ENCODE results near the gene WNT2B.
"Not testable (repeated sequence)": the region's sequence is repeated elsewhere in the genome, so short reads cannot be mapped to it uniquely, and the experiment has no call there.

The WNT2B gene

DNA sequence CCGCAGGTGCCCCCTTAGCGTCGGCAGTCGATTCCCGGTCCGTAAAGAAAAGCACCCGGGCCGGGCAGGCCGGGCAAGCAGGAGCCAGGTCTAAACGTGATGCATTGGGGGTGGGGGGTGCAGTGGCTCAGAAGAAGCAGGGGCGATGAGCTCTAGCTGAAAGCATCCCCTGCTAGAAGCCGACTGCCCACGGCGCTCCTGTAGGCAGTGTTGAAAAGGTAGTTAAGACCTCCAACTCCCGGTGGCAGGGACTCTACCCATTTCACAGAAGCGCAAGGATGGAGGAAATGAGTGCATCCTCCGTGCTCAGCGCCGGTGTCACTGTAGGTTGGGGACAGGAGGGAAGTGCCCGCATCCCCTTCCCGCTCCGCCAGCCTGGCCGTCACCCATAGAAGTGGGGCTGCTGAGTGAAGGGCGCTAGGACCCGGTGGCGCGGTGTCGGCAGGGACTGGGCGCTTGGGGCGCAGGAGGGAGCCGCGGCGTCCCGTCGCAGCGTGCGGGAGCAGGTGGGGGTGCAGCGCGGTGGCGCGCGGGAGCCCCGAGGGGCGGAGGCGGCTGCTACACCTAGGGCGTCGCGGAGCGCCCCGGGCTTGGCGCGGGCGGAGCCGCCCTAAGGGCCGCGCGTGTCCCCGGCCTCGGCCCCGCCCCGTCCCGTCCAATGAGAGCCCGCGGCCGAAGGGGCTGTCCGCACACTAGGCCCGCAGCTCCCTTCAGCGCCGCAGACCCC, at the start of gene WNT2B:
Gene WNT2B (plus strand): TSS at position 688 of the 727 bp plus-strand sequence. CDS start 298 bp downstream, outside the sequence.
- DNase-seq, result no peak

DNA sequence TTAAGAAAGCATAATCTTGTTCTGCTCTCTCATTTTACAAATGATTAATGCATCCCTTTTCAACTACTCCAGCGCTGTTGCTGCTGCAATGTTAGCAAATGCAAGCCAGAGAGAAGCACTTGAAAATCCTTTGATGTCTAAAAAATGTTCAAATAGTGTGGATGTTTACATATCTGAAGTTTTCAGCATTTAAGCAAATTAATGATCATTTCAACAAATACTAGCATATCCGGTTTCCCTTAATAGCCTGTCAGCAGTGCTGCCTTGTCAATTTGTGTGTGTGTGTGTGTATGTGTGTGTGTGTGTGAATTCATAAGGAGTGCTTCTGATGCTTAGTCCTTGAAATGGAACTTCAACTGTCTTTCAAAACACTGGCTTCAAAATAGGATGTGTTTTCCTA, 48.1 kb upstream of the WNT2B start:
- DNase-seq, result no peak

- DNase-seq, result no peak
These were observed 47.4 kb upstream of the WNT2B start for GRCh38 chr1:112461200-112461871.

DNA sequence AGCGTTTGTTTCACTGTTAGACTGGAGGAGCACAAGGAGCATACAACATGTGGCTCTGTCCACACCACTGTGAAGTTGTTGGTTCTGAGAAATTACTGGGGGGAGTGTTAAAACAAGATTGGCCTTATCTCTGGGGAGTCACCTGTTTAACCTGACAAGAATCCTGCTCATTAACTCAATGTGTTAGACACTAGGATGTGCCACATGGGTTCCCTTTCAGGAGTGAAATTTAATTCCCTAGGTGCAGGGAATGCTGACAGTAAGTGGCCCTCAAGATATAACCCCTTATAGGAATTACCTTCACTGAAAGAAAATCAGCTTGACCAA, 45.8 kb upstream of the WNT2B start:
- no peak for DNase-seq

DNA sequence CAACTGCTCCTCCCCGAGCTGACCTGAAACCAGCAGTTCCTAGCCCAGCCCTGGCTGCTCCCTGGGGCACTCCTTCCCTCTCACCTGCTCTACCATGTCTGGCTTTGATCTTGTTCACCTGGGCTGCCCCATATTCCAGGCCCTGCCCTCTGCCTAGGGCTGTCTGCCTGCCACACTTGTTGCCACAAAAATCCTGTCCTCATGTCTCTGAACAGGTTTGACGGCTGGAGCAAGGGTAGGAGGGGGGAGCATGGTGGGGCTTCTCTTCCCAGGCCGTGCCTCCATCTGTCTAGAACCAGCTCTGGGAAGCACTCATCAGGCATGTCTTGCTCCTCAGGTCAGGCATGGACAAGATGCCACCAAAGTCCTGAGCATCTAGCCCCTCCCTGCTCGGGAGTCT, 44.3 kb upstream of the WNT2B start:
- DNase-seq, result no peak

DNA sequence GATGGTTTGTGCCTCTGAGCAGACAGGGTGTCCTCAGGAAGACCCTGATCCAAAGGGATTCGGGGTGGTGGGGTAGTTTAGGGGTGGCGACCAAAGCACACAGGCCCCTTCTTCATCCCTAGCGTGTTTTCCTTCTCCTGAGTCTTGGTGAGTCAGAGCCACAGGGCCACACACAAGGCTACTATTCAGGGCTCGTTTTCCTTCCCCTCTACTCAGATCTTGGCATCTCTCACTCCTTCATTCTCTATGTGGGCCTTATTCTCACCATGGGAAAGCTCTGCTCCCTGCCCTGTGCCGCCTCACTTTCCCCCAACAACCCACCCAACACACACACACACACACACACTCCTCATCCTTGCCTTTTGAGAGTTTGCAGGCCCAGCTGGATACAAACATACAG, 43.6 kb upstream of the WNT2B start:
- no peak for DNase-seq

DNA sequence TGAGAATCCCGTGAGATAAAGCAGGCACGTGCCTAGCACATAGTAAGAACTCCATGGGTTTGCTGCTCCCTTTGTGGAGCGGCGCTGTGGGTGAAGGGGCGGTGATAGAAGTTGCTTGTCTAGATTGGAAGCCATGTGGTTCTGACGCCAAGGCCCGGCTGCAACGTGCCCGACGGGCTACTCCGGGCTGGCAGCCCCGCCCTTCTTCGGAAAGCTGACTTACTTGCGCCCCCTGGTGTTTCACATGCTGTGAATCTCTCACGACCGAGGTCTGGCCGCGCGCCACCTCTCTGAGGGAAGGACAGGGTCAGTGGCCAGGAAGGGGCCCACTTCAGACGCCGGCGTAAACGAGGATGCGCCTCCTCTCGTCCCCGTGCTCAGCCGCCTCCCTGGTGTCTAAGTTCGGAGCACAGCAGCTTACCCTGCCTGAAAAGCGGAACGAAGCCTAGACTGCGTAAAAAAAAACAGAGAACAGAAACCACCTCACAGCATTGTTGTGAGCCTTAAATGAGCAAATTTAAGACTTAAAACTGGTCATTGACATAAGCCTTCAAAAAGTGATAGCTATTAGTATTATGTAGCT, 42.6 kb upstream of the WNT2B start:
- DNase-seq, result peak; percentile 83 to 84

DNA sequence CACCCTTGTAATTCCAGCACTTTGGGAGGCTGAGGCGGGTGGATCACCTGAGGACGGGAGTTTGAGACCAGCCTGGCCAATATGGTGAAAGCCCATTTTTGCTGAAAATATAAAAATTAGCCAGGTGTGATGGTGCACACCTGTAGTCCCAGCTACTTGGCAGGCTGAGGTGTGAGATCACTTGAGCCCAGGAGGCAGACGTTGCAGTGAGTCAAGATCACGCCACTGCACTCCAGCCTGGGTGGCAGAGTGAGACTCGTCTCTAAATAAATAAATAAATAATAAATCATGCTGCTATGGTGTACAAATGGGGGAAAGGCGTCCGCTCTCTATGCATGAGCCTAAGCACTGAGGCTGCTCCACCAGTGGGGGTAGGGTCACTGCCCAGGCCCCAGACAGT, 38.4 kb upstream of the WNT2B start:
- not testable (repeated sequence) for DNase-seq

GRCh38 chr1:112470966-112471365, 37.8 kb upstream of the WNT2B start:
- DNase-seq, result no peak

DNA sequence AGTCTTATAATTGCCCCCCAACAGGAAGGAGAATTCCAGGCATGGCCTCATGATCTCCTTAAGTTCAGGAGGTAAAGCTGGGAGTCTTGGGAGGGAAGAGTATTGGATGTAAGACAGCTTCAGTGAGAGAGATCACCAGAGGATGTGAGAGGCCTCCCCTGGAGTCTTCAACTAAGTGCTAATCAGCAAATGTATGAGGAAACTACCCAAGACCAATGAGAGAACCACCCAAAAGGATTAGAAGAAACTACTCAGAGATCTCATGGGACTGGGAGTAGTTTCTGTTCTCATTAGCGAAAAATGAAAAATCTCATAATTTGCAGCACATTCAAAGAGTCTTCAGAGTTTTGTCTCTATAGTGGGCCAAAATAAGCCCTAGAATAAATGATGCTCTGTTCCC, 36.6 kb upstream of the WNT2B start:
- no peak for DNase-seq

DNA sequence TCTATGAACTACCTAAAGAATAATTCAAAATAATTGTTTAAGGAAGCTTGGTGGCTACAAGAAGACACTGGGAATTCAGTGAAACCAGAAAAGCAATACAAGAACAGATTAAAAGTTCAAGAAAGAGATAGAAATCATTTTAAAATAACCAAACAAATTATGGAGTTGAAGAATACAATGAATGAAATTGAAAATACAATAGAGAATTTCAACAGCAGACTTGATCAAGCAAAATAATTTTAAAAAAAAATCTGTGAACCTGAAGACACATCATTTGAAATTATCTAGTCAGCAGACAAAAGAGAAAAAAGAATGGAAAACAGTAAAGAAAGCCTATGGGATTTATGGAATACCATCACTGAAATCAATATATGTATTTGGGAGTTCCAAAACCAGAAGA, 31.2 kb upstream of the WNT2B start:
- DNase-seq, result no peak

- no peak for DNase-seq
These were observed 30.5 kb upstream of the WNT2B start for GRCh38 chr1:112478314-112478713.

- not testable (repeated sequence) for DNase-seq
These were observed 22.7 kb upstream of the WNT2B start for GRCh38 chr1:112486063-112486462.

DNA sequence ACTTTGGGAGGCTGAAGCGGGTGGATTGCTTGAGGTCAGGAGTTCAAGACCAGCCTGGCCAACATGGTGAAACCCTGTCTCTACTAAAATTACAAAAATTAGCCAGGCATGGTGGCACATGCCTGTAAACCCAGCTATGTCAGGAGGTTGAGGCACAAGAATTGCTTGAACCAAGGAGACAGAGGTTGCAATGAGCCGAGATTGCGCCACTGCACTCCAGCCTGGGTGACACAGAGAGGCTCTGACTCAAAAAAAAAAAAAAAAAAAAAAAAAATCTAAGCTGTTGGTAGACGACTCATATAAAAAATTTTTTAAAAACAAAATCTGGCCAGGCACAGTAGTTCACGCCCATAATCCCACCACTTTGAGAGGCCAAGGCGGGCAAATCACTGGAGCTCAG, 21.1 kb upstream of the WNT2B start:
- DNase-seq, result not testable (repeated sequence)

DNA sequence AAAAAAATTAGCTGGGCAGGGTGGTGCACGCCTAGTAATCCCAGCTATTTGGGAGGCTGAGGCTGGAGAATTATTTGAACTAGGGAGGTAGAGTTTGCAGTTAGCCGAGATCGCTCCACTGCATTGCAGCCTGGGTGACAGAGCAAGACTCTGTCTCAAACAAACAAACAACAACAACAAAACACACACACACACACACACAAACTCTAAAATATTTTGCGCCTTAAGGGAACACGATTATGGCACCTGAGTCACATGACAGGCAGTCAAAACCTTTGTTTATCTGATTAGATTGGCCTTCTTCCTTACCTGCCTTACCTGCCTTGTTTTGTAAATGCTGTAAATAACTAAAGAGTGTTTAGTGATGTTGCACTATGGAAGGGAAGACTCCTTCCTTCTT, 20.6 kb upstream of the WNT2B start:
- no peak for DNase-seq

GRCh38 chr1:112492076-112492475, 16.7 kb upstream of the WNT2B start:
- DNase-seq, result no peak

DNA sequence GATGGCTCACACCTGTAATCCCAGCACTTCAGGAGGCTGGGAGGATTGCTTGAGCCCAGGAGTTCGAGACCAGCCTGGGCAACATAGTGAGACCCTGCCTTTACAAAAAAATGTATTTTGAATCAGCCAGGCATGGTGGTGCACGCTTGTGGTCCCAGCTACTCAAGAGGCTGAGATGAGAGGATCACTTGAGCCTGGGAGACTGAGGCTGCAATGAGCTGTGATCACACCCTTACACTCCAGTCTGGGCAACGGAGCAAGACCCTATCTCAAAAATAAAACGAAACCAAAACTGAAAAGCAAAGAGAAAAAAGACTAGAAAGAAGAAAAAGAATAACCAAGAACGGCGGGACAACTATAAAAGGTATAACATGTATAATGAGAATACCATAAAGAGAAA, 15.4 kb upstream of the WNT2B start:
- DNase-seq, result no peak

GRCh38 chr1:112496290-112496689, 12.5 kb upstream of the WNT2B start:
- DNase-seq, result no peak

DNA sequence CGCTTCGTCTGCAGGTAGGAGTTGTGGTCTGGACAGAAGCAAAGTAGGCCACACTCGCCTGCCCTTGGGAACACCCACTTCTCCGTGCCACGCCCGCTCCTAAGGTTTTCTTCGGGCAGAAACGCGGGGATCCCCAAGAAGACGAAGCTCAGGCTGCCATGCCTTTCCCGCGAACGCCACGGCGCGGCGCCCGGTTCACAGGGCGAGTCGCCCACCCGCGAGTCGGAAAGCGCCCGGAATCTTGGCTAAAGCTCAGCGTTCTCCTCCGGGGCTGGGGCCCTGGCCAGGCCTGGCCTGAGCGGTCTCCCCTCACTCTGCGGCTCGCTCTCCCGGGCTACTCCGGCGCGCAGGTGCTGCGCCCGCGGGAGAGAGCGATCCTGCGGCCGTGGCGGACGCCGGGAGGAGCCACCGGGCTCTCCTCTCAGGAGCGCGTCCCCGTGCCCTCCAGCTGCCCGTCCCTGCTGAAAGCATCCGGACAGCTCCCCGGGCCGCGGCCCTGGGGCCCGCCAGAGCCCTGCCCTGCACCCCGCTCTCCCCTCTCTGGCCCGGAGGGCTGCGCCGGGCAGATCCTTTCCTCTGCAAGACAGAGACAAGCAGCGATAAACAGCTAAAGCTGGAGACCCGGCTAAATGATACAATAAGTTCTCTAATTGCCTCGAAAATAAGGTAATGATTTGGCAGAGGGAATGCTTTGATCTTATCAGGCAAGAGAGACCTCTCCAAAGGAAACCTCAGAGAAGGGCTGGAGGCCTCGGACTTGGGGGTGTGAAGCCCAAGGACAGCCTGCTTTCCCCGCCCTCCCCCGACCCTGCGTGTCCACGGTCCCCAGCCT, 6.7 kb upstream of the WNT2B start:
- peak in 1 of 2 experiments; percentile 3 for DNase-seq

GRCh38 chr1:112502826-112503225, 5.9 kb upstream of the WNT2B start:
- DNase-seq, result no peak

DNA sequence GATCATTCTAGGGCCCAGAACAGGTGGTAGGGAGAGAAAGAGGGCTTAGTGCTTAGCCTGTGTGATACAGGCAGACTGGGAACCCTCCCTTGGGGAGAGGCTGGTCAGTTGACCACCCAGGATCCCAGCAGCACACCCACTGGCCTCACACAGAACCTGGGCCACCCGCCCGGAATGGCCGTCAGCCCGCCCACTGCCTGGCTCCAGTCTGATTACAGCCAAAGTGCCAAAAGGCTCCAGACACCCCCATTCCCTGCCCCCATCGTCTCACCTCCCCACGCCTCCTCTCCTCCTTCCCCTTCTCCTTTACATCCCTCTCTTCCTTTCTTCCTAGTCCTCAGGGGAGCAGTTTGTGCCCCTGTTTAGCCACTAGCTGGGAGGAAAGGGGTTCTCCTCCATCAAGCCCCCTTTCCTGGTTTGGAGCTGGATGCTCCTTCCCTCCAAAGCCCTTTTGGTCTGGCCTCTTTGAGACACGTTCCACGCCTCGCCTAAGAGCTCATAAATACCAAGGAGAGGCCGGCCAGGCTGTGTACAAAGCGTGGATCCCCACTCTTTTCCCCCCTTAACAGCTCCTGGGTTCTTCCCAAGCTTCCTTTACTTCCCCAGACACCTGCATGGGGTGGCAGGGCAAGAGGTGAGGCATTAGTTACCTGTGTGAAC, 4.6 kb upstream of the WNT2B start:
- DNase-seq, result no peak

- no peak for DNase-seq
These were observed 3.9 kb upstream of the WNT2B start for GRCh38 chr1:112504661-112505399.

Measured in AML-193 (cell line).